Measurements from ENCODE around the gene TIMP4.

GRCh38 chr3:12182687-12183441 lies 24.2 kb upstream of the TIMP4 start:
- TF ChIP-seq EZH2 (IDR thresholded peaks at IDR 0.05; ENCODE audit: borderline replicate concordance, insufficient read depth, low read depth, low read length, poor library complexity, severe bottlenecking), result no peak
- no peak for TF ChIP-seq CTCF (IDR thresholded peaks at IDR 0.05)
